ENCODE results near the gene SFTPA2.

The SFTPA2 gene

GRCh38 chr10:79507440-79508167 is 52.6 kb downstream of the SFTPA2 start:
- CTCF ChIA-PET: interaction anchor here (1.2 kb wide), 1 partner anchor 113 kb away, joined by 3 read pairs; no protein-coding TSS in a partner anchor
- POLR2A ChIA-PET: no interaction called here
- TF ChIP-seq FOXM1 (IDR thresholded peaks at IDR 0.05; ENCODE audit: borderline replicate concordance) (no peak), TARDBP (IDR thresholded peaks at IDR 0.05) (no peak), BHLHE40 (IDR thresholded peaks at IDR 0.05; ENCODE audit: borderline replicate concordance) (no peak), ARNT (IDR thresholded peaks at IDR 0.05) (no peak), SUZ12 (IDR thresholded peaks at IDR 0.05) (no peak), HDGF (IDR thresholded peaks at IDR 0.05; ENCODE audit: borderline replicate concordance) (no peak), FOXA1 (IDR thresholded peaks at IDR 0.05) (no peak), CTBP1 (IDR thresholded peaks at IDR 0.05; ENCODE audit: borderline replicate concordance) (no peak), FOXK2 (IDR thresholded peaks at IDR 0.05) (no peak), ZNF384 (IDR thresholded peaks at IDR 0.05) (no peak), LEF1 (IDR thresholded peaks at IDR 0.05; ENCODE audit: borderline replicate concordance) (no peak), PKNOX1 (IDR thresholded peaks at IDR 0.05) (no peak), NFRKB (IDR thresholded peaks at IDR 0.05) (no peak), ELF4 (IDR thresholded peaks at IDR 0.05) (no peak), L3MBTL2 (conservative IDR thresholded peaks at IDR 0.05) (no peak), SP1 (IDR thresholded peaks at IDR 0.05) (no peak)
- DNase-seq (ENCODE audit: extremely low spot score): no peak
